M059J (cell line): ENCODE measurements around the gene DPY19L3. TPM values are rescaled to one million over a fixed set of nuclear protein-coding genes. Genes with fewer than 3 reads are reported as not detected.
A peak's percentile ranks its signal among the peaks of the same experiment; 100 is the strongest.
"Not testable (repeated sequence)": the region's sequence is repeated elsewhere in the genome, so short reads cannot be mapped to it uniquely, and the experiment has no call there.

Source experiments
- DNase-seq: peaks from one replicate; pipeline ENCODE4 v3.0.0-alpha.2; 2012; ENCODE audit warnings: low read depth
- total RNA-seq: library from RNA; depleted of rRNA; stranded (reverse); fragments of >200 nt; shearing (Covaris generic); gene quantifications from 2 replicates; pipeline ENCODE4 v1.2.3, GENCODE V29; 2014; rRNA removed

DPY19L3 gene
- total RNA-seq, 1 experiment from 2014 or later, result 17.3 TPM

DNA sequence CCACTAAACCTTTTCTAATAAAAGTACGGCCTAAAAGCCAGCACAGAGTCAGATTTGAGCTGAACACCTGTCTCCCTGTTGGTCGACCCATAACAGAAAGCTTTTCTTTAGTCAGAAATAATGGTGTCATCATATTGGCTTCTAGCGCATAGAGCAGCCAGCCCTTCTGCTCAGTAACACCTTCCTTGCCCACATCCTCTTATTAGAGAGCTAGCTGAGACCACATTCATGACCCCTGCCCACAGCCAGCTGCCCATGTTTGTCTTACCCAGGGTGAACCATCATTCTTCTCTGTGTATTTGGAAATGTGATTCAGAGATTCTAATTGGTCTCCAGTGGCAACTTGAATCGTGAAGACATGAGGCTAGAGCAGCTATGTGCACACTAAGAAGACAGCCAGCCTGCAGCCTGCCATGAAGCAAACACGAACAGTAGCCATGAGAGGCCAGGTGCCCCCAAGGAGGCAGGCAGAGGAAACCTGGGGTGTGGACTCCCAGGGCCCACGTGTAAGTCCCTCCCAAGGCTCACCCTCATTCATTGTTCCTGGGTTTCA lies 93.2 kb downstream of the DPY19L3 start:
- peak; percentile 19 for DNase-seq

DNA sequence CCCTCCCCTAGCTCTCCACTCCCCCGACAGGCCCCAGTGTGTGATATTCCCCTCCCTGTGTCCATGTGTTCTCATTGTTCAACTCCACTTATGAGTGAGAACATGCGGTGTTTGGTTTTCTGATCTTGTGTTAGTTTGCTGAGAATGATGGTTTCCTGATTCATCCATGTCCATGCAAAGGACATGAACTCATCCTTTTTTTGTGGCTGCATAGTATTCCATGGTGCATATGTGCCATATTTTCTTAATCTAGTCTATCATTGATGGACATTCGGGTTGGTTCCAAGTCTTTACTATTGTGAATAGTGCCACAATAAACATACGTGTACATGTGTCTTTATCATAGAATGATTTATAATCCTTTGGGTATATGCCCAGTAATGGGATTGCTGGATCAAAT lies 106.9 kb downstream of the DPY19L3 start:
- DNase-seq, result not testable (repeated sequence)

DNA sequence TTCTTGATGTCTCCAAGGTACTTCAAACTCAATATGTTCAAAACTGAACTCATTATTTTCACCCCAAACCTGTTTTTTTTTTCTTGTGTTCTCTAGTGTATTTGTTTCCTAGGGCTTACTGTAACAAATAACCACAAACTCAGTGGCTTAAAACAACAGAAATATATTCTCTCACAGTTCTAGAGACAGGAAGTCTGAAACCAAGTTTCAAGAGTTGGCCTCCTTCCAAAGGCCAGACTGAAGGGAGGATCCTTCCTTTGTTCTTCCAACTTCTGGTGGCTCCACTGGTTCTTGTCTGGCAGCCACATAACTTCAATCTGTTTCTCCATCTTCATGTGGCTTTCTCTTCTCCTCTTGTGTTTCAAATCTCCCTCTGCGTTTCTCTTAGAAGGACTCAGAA lies 113.5 kb downstream of the DPY19L3 start:
- DNase-seq, result peak; percentile 15

DNA sequence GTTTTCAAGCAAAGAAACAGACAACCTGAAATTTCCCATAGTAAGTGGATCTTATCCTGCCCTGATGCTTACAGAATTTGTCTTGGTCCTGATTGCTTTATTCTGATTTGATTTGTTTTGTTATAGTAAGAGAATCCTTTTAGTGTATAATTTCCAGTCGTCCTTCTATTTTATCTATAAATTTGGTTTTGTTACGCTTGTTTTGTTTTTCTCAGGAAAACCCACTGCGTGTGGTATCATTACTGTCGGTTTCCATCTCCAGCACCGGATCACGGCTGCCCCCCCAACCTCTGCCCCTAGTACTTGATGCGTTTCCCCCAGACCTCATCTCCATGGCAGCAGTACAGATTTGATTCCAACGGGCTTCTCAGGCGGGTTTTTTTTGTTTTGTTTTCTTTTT lies 117.4 kb downstream of the DPY19L3 start:
- DNase-seq, result no peak

DNA sequence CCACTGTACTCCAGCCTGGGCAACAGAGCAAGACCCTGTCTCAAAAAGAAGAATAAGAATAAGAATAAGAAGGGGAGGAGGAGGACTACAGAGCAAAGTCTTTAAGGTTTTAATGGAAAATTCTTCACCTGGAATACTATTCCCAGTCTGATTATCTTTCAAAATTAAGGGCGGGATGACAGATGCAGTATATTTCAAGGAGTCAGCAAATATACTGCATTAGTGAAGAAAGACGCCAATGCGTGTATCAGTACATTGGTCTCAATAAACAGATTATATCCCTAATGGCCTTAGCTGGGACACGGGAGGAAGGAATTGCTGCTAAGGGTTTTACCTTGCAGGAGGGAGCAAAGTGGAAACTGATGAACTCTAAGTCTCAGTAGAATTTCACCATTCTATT lies 121.3 kb downstream of the DPY19L3 start:
- no peak for DNase-seq

DNA sequence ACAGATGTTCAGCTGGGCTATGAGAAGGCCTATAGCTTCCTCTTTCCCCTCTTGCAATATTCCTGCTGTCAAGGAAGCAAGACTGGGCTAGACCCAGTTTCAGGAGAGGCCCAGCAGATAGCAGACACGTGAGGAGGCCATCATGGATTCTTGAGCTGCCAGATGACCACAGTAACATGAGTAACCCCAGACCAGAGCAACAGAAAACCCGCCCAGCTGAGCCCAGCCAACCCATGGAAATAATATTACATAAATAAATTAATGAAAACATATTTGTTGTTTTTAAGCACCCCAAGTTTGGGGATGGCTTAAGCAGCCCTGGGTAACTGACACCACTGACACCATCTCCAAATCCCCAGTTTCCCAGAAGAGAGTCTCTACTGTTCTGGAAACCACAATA lies 125.2 kb downstream of the DPY19L3 start:
- DNase-seq, result no peak

DNA sequence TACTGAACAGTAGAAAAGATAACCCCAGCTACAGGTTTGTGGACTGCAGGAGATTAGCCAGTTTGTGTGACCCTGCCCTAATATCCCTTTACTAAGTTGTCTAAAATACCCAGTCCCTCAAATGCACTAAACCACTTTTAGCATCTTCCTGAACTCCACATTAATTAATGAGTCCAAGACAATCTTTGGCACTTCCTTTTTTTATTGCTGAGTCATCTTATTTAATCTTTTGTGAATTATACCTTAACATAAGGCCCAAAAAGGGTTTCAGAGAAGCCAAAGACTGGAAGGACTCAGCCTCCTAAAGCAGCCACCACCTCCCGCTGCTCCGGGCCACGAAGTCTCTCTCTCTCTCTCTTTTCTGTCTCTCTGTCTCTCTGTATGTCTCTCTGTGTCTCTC lies 126.7 kb downstream of the DPY19L3 start:
- DNase-seq, result no peak

Other genes with a start within 250 kb of the DPY19L3 start
- gene ZNF507, start 60.2 kb upstream of the DPY19L3 start, total RNA-seq, result 2.8 and 5.4 TPM in 2 replicates
- 213 and 234 TPM in 2 replicates for gene PDCD5, start 175.4 kb downstream of the DPY19L3 start, total RNA-seq